Measurements from ENCODE around the gene HDC.

Gene HDC

DNA sequence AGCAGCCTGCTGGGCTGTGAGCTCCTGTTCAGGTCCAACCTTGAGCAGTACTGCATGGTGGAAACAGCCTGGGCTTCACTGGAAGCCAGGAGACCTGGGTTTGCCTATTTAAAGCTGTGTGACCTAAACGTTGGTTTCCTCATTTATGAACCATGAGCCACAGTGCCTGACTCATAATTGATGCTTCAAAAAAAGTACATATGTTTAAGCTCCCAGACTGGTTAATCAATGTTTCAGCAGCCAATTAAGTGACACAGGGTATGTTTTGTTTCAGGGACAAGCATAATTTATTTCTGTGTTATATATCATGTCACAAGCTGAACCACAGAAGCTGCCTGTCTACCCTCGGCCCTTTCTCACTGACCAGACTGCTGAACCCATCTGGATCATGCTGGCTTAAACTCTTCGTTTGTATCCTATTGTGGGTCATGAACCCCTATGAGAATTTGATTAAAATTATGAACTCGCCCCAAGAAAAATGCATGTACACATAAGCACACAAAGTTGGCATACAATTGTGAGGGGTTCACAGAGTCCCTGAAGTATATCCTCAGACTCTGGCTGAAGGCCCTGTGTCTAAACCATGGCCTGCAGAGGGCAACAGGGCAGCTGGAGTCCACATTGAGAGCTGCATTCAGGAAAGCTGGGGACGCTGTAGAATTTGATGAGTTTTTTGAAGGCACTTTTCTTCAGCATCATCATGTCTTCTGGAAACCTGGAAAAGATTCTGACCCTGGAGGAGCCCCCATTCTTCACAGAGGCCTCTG lies 23.7 kb downstream of the HDC start:
- ChIA-PET POLR2A (interaction anchor here (0.5 to 0.9 kb wide), 2 partner anchors 21 to 145 kb away, joined by 3 to 5 read pairs; no protein-coding TSS in a partner anchor), CTCF (interaction anchor here (1.0 to 4.4 kb wide), 8 partner anchors 7 to 77 kb away, joined by 3 to 20 read pairs (median 6); no protein-coding TSS in a partner anchor)
- Histone ChIP-seq H3K36me3 (ENCODE audit: control insufficient read depth in 4 of 4, insufficient read depth in 4 of 4, low read length in 3 of 4) (peaks cover 0 to 3% (median 0%) of the 10 kb centered on the region in 4 experiments), H3K4me1 (ENCODE audit: control extremely low read depth in 1 of 4, control insufficient read depth in 4 of 4, insufficient read depth in 4 of 4, low read length in 3 of 4) (peaks cover 0 to 7% (median 0%) of the 10 kb centered on the region in 4 experiments), H3K27ac (ENCODE audit: insufficient read depth in 1 of 2, low read depth in 1 of 2, low read length in 2 of 2, poor library complexity in 1 of 2, severe bottlenecking in 2 of 2) (no peak overlapping the region), H3K4me3 (ENCODE audit: control insufficient read depth in 1 of 7, extremely low read depth in 1 of 7, insufficient read depth in 4 of 7, low read depth in 2 of 7, low read length in 6 of 7) (no peak overlapping the region), H3K9me3 (ENCODE audit: control extremely low read depth in 1 of 5, control insufficient read depth in 4 of 5, insufficient read depth in 2 of 5, low read depth in 1 of 5, low read length in 4 of 5) (no peaks in the 10 kb centered on the region), H3K27me3 (replicated peaks in 2 of 5; ENCODE audit: control insufficient read depth in 4 of 5, insufficient read depth in 5 of 5, low read length in 4 of 5) (no peaks in the 10 kb centered on the region)
- WGBS (ENCODE audit: insufficient coverage) = 100% methylated on average over 3 of the region's 5 CpGs
- peak in 1 of 3 donors; percentile 19 for DNase-seq

DNA sequence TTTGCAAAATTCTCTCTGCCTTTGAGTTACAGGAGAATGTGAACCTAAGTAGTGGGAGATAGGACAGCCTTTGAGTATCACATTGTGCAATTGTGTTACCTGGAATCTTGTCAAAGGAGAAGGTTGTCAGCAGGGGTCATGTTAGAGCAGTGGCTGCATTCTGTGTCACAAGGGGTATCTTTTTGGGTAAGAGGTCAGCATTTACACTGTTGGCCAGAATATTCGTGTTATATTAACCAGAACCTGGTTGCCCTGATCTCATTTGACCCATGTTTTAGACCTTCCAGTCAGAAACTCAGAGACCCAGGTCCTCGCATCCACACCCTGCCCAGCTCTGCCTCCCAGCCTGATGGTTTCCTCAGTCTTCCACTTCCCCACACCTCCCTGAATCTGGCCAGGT lies 27.3 kb downstream of the HDC start:
- no peaks in the 10 kb centered on the region for H3K27me3 ChIP-seq (replicated peaks in 2 of 5; ENCODE audit: control insufficient read depth in 4 of 5, insufficient read depth in 5 of 5, low read length in 4 of 5)
- H3K9me3 ChIP-seq (ENCODE audit: control extremely low read depth in 1 of 5, control insufficient read depth in 4 of 5, insufficient read depth in 2 of 5, low read depth in 1 of 5, low read length in 4 of 5) = no peaks in the 10 kb centered on the region
- H3K4me3 ChIP-seq (ENCODE audit: control insufficient read depth in 1 of 7, extremely low read depth in 1 of 7, insufficient read depth in 4 of 7, low read depth in 2 of 7, low read length in 6 of 7) = no peak overlapping the region
- H3K4me1 ChIP-seq (ENCODE audit: control extremely low read depth in 1 of 4, control insufficient read depth in 4 of 4, insufficient read depth in 4 of 4, low read length in 3 of 4) = no peaks in the 10 kb centered on the region
- H3K27ac ChIP-seq (ENCODE audit: insufficient read depth in 1 of 2, low read depth in 1 of 2, low read length in 2 of 2, poor library complexity in 1 of 2, severe bottlenecking in 2 of 2) = no peak overlapping the region
- 100% methylated on average over 2 of the region's 2 CpGs for WGBS (ENCODE audit: insufficient coverage)
- peaks cover 0 to 16% (median 3%) of the 10 kb centered on the region in 4 experiments for H3K36me3 ChIP-seq (ENCODE audit: control insufficient read depth in 4 of 4, insufficient read depth in 4 of 4, low read length in 3 of 4)
- ChIA-PET POLR2A (no interaction called here), CTCF (interaction anchor here (4.4 kb wide), 1 partner anchor 11 kb away, joined by 20 read pairs; no protein-coding TSS in a partner anchor)
- no peak for DNase-seq

DNA sequence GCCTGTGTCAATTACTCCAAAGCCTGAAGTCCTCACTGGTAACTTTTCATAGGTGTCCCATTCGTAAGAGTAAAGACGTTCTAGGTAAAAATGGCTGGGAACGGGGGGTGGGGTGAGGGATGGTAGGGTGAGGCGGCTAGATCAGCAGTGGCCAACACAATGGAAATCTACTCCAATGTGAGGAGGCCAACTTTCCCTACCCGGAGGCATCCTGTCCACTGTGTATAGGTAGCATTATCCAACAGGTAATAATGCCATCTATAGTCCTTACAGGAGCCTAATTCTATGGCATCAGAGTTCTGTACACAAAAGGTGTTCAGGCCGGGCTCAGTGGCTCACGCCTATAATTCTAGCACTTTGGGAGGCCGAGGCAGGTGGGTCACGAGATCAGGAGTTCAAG lies 29.1 kb downstream of the HDC start:
- ChIA-PET CTCF (interaction anchor here (1.1 kb wide), 1 partner anchor 72 kb away, joined by 3 read pairs; no protein-coding TSS in a partner anchor), POLR2A (no interaction called here)
- no peaks in the 10 kb centered on the region for H3K9me3 ChIP-seq (ENCODE audit: control extremely low read depth in 1 of 5, control insufficient read depth in 4 of 5, insufficient read depth in 2 of 5, low read depth in 1 of 5, low read length in 4 of 5)
- DNase-seq = no peak
- H3K36me3 ChIP-seq (ENCODE audit: control insufficient read depth in 4 of 4, insufficient read depth in 4 of 4, low read length in 3 of 4) = peaks cover 0 to 25% (median 7%) of the 10 kb centered on the region in 4 experiments
- 96% methylated on average over 7 of the region's 9 CpGs for whole genome bisulfite sequencing (ENCODE audit: insufficient coverage)
- H3K4me1 ChIP-seq (ENCODE audit: control extremely low read depth in 1 of 4, control insufficient read depth in 4 of 4, insufficient read depth in 4 of 4, low read length in 3 of 4) = no peaks in the 10 kb centered on the region
- no peaks in the 10 kb centered on the region for H3K27me3 ChIP-seq (replicated peaks in 2 of 5; ENCODE audit: control insufficient read depth in 4 of 5, insufficient read depth in 5 of 5, low read length in 4 of 5)
- no peak overlapping the region for H3K27ac ChIP-seq (ENCODE audit: insufficient read depth in 1 of 2, low read depth in 1 of 2, low read length in 2 of 2, poor library complexity in 1 of 2, severe bottlenecking in 2 of 2)
- H3K4me3 ChIP-seq (ENCODE audit: control insufficient read depth in 1 of 7, extremely low read depth in 1 of 7, insufficient read depth in 4 of 7, low read depth in 2 of 7, low read length in 6 of 7) = no peak overlapping the region

DNA sequence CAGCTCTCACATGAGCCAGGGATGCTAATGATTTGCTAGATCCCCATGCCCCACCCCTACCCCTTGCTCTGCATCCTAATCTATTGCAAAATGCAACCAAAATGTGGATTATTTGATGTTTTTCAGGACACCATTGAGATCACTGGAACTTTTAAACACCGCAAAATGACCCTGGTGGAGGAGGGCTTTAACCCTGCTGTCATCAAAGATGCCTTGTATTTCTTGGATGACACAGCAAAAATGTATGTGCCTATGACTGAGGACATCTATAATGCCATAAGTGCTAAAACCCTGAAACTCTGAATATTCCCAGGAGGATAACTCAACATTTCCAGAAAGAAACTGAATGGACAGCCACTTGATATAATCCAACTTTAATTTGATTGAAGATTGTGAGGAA lies 29.7 kb downstream of the HDC start:
- no peak overlapping the region for H3K4me3 ChIP-seq (ENCODE audit: control insufficient read depth in 1 of 7, extremely low read depth in 1 of 7, insufficient read depth in 4 of 7, low read depth in 2 of 7, low read length in 6 of 7)
- H3K9me3 ChIP-seq (ENCODE audit: control extremely low read depth in 1 of 5, control insufficient read depth in 4 of 5, insufficient read depth in 2 of 5, low read depth in 1 of 5, low read length in 4 of 5) = no peaks in the 10 kb centered on the region
- H3K27me3 ChIP-seq (replicated peaks in 2 of 5; ENCODE audit: control insufficient read depth in 4 of 5, insufficient read depth in 5 of 5, low read length in 4 of 5) = no peaks in the 10 kb centered on the region
- no peak for DNase-seq
- H3K27ac ChIP-seq (ENCODE audit: insufficient read depth in 1 of 2, low read depth in 1 of 2, low read length in 2 of 2, poor library complexity in 1 of 2, severe bottlenecking in 2 of 2) = no peak overlapping the region
- H3K4me1 ChIP-seq (ENCODE audit: control extremely low read depth in 1 of 4, control insufficient read depth in 4 of 4, insufficient read depth in 4 of 4, low read length in 3 of 4) = no peaks in the 10 kb centered on the region
- H3K36me3 ChIP-seq (ENCODE audit: control insufficient read depth in 4 of 4, insufficient read depth in 4 of 4, low read length in 3 of 4) = peaks cover 0 to 25% (median 7%) of the 10 kb centered on the region in 4 experiments
- 86% methylated on average over 1 of the region's 1 CpG for WGBS (ENCODE audit: insufficient coverage)
- ChIA-PET CTCF (interaction anchor here (1.1 kb wide), 1 partner anchor 72 kb away, joined by 3 read pairs; no protein-coding TSS in a partner anchor), POLR2A (no interaction called here)

DNA sequence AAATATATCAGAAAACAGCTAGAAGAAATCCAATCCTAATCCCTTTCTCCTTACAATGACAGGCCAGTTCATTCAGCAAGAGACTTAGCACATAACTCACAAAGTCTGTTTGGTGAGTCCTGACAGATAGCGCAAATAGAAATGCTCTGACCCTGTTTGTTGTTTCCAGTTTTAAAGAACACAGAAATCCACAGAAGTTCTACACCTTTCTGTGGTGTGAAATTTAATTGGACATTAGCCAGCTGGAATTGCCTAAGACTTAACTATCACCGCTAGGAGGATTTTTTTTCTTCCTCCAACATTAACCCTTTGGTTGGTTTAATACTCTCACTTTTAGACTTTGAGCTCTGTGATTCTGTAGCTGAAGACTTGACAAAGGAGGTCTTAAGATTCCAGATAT lies 30.8 kb downstream of the HDC start:
- Histone ChIP-seq H3K4me3 (ENCODE audit: control insufficient read depth in 1 of 7, extremely low read depth in 1 of 7, insufficient read depth in 4 of 7, low read depth in 2 of 7, low read length in 6 of 7) (no peak overlapping the region), H3K36me3 (ENCODE audit: control insufficient read depth in 4 of 4, insufficient read depth in 4 of 4, low read length in 3 of 4) (peaks cover 0 to 30% (median 7%) of the 10 kb centered on the region in 4 experiments), H3K9me3 (ENCODE audit: control extremely low read depth in 1 of 5, control insufficient read depth in 4 of 5, insufficient read depth in 2 of 5, low read depth in 1 of 5, low read length in 4 of 5) (no peaks in the 10 kb centered on the region), H3K27me3 (replicated peaks in 2 of 5; ENCODE audit: control insufficient read depth in 4 of 5, insufficient read depth in 5 of 5, low read length in 4 of 5) (no peaks in the 10 kb centered on the region), H3K27ac (ENCODE audit: insufficient read depth in 1 of 2, low read depth in 1 of 2, low read length in 2 of 2, poor library complexity in 1 of 2, severe bottlenecking in 2 of 2) (no peak overlapping the region), H3K4me1 (ENCODE audit: control extremely low read depth in 1 of 4, control insufficient read depth in 4 of 4, insufficient read depth in 4 of 4, low read length in 3 of 4) (no peaks in the 10 kb centered on the region)
- WGBS (ENCODE audit: insufficient coverage) = 100% methylated on average over 1 of the region's 2 CpGs
- peak in 1 of 3 donors; percentile 20 for DNase-seq
- POLR2A ChIA-PET = no interaction called here
- CTCF ChIA-PET = interaction anchor here (1.9 kb wide), 1 partner anchor 44 kb away, joined by 4 read pairs; no protein-coding TSS in a partner anchor

DNA sequence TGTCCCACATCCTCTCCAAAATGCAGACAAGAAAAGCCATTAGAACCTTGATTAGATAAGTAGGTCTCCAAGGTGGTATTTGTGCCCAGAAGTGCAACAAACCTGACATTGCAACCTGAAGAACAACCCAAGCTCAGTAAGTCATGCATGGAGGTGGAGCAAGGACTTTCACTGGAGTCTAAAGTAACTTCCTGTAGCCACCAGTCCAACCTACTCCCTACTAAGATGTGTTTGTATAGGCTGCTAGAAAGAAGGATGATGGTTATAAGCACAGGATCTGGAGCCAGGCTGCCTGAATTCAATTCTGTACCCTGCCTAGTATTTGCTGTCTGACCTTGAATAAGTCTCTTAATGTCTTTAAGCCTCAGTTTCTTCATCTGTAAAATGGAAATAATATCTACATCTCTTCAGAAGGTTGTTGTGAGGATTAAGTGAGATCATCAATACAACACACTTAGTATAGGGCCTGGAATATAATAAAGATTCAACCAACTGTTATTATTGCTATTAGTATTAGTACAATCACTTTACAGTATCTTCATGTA lies 32.3 kb downstream of the HDC start:
- no peaks in the 10 kb centered on the region for H3K27me3 ChIP-seq (replicated peaks in 2 of 5; ENCODE audit: control insufficient read depth in 4 of 5, insufficient read depth in 5 of 5, low read length in 4 of 5)
- H3K36me3 ChIP-seq (ENCODE audit: control insufficient read depth in 4 of 4, insufficient read depth in 4 of 4, low read length in 3 of 4) = peaks cover 0 to 41% (median 18%) of the 10 kb centered on the region in 4 experiments
- no peaks in the 10 kb centered on the region for H3K4me1 ChIP-seq (ENCODE audit: control extremely low read depth in 1 of 4, control insufficient read depth in 4 of 4, insufficient read depth in 4 of 4, low read length in 3 of 4)
- no peak for DNase-seq
- POLR2A ChIA-PET = no interaction called here
- no peaks in the 10 kb centered on the region for H3K9me3 ChIP-seq (ENCODE audit: control extremely low read depth in 1 of 5, control insufficient read depth in 4 of 5, insufficient read depth in 2 of 5, low read depth in 1 of 5, low read length in 4 of 5)
- H3K27ac ChIP-seq (ENCODE audit: insufficient read depth in 1 of 2, low read depth in 1 of 2, low read length in 2 of 2, poor library complexity in 1 of 2, severe bottlenecking in 2 of 2) = no peak overlapping the region
- CTCF ChIA-PET = interaction anchor here (1.3 to 1.9 kb wide), 3 partner anchors 9 to 45 kb away, joined by 3 to 5 read pairs (median 4); no protein-coding TSS in a partner anchor
- H3K4me3 ChIP-seq (ENCODE audit: control insufficient read depth in 1 of 7, extremely low read depth in 1 of 7, insufficient read depth in 4 of 7, low read depth in 2 of 7, low read length in 6 of 7) = no peak overlapping the region

DNA sequence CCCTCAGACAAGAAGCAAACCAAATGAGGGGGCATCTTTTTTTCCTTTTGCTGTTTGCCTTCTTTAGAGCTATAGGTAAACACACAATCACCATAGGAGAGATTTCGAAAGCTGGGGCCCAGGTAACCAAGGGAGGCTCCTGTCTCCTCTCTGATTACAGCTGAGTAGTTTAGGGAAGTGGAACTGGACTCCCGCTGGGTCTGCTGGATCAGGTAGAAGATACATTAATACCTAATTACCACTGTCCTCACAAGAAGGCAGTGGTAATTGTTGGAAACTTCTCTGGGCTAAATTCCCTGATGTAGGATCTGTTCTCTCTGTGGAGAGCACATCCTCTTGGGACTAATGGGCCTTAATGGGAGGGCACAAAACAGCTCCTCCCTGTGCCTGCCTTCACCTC lies 32.7 kb downstream of the HDC start:
- Histone ChIP-seq H3K36me3 (ENCODE audit: control insufficient read depth in 4 of 4, insufficient read depth in 4 of 4, low read length in 3 of 4) (peaks cover 2 to 45% (median 19%) of the 10 kb centered on the region in 4 experiments), H3K4me1 (ENCODE audit: control extremely low read depth in 1 of 4, control insufficient read depth in 4 of 4, insufficient read depth in 4 of 4, low read length in 3 of 4) (no peaks in the 10 kb centered on the region), H3K27ac (ENCODE audit: insufficient read depth in 1 of 2, low read depth in 1 of 2, low read length in 2 of 2, poor library complexity in 1 of 2, severe bottlenecking in 2 of 2) (no peak overlapping the region), H3K4me3 (ENCODE audit: control insufficient read depth in 1 of 7, extremely low read depth in 1 of 7, insufficient read depth in 4 of 7, low read depth in 2 of 7, low read length in 6 of 7) (no peak overlapping the region), H3K27me3 (replicated peaks in 2 of 5; ENCODE audit: control insufficient read depth in 4 of 5, insufficient read depth in 5 of 5, low read length in 4 of 5) (no peaks in the 10 kb centered on the region), H3K9me3 (ENCODE audit: control extremely low read depth in 1 of 5, control insufficient read depth in 4 of 5, insufficient read depth in 2 of 5, low read depth in 1 of 5, low read length in 4 of 5) (no peaks in the 10 kb centered on the region)
- CTCF ChIA-PET = interaction anchor here (1.3 to 1.6 kb wide), 2 partner anchors 9 to 16 kb away, joined by 3 to 5 read pairs; no protein-coding TSS in a partner anchor
- DNase-seq = no peak
- no CpG with 5 or more reads among the region's 2 CpGs for WGBS (ENCODE audit: insufficient coverage)
- POLR2A ChIA-PET = no interaction called here

Measured in common myeloid progenitor, CD34-positive (primary cell).